ENCODE data around the gene MYO1B.

- no peak for TF ChIP-seq CTCF (IDR thresholded peaks at IDR 0.05)
- TF ChIP-seq ZFX (IDR thresholded peaks at IDR 0.05; ENCODE audit: borderline replicate concordance) = no peak
Measured at GRCh38 chr2:191299866-191300265, 54.7 kb downstream of the MYO1B start.

Measured in 22Rv1 (cell line).